HG02763 (cell line): Measurements from ENCODE around the gene PIGS.

ENCODE experiments used
- ATAC-seq: cut with Tn5 transposase; IDR thresholded peaks from one replicate; pipeline ENCODE4 v1.9.1; 2021; ENCODE audit warnings: mild to moderate bottlenecking, moderate library complexity; ENCODE audit not compliant: unreplicated experiment

PIGS gene

GRCh38 chr17:28551421-28552175 is 19.7 kb downstream of the PIGS start:
- ATAC-seq, result no peak

GRCh38 chr17:28550858-28551257 is 20.5 kb downstream of the PIGS start:
- no peak for ATAC-seq

- no peak for ATAC-seq
Observed at GRCh38 chr17:28549236-28550132, 21.8 kb downstream of the PIGS start.

- ATAC-seq, result no peak
Observed at GRCh38 chr17:28548417-28549130, 22.8 kb downstream of the PIGS start.

- ATAC-seq, result no peak
Observed at GRCh38 chr17:28547623-28548416, 23.5 kb downstream of the PIGS start.

GRCh38 chr17:28547096-28547622 is 24.2 kb downstream of the PIGS start:
- ATAC-seq, result no peak

- ATAC-seq, result no peak
Observed at GRCh38 chr17:28545787-28546415, 25.4 kb downstream of the PIGS start.

GRCh38 chr17:28545141-28545503 is 26.2 kb downstream of the PIGS start:
- ATAC-seq, result no peak

GRCh38 chr17:28544402-28545140 is 26.8 kb downstream of the PIGS start:
- ATAC-seq, result no peak

- no peak for ATAC-seq
Observed at GRCh38 chr17:28541439-28541838, 29.9 kb downstream of the PIGS start.

GRCh38 chr17:28540231-28540630 is 31.1 kb downstream of the PIGS start:
- ATAC-seq, result no peak

GRCh38 chr17:28538296-28538895 is 32.9 kb downstream of the PIGS start:
- ATAC-seq, result no peak

- ATAC-seq, result no peak
Observed at GRCh38 chr17:28537219-28537610, 34.1 kb downstream of the PIGS start.

GRCh38 chr17:28536532-28537218 is 34.6 kb downstream of the PIGS start:
- no peak for ATAC-seq

- no peak for ATAC-seq
Observed at GRCh38 chr17:28534740-28535375, 36.5 kb downstream of the PIGS start.

- no peak for ATAC-seq
Observed at GRCh38 chr17:28533091-28533807, 38.1 kb downstream of the PIGS start.
